Sigmoid colon (tissue), 7 donors: Measurements from ENCODE around the gene ADCY2. TPM values are rescaled to one million over a fixed set of nuclear protein-coding genes. Genes with fewer than 3 reads are reported as not detected.

Experiments used
- DNase-seq: peaks from one replicate; pipeline ENCODE4 v3.0.0-alpha.2; 2019
- H3K27ac ChIP-seq, 4 donors: fragments of 200-600 bp; sonication (generic); one replicate each; pipeline ENCODE4 v1.5.1; 2016 to 2019; ENCODE audit warnings: mild to moderate bottlenecking in 1 of 4
- H3K27me3 ChIP-seq, 3 donors: fragments of 200-600 bp; sonication (generic); one replicate each; pipeline ENCODE4 v1.5.1; 2019; ENCODE audit warnings: mild to moderate bottlenecking in 1 of 3
- H3K36me3 ChIP-seq, 4 donors: fragments of 200-600 bp; sonication (generic); one replicate each; pipeline ENCODE4 v1.5.1; 2016 to 2019
- H3K4me1 ChIP-seq, 4 donors: fragments of 200-600 bp; sonication (generic); one replicate each; pipeline ENCODE4 v1.5.1; 2017 to 2019
- H3K4me3 ChIP-seq, 4 donors: fragments of 200-600 bp; sonication (generic); one replicate each; pipeline ENCODE4 v1.5.1; 2017 to 2019; ENCODE audit warnings: mild to moderate bottlenecking in 2 of 4, moderate library complexity in 1 of 4
- H3K9me3 ChIP-seq, 4 donors: fragments of 200-600 bp in 3 of 4; sonication (generic) in 3 of 4; one replicate each; pipeline versions ENCODE4 v1.5.1 to v1.6.1; 2013 to 2019
- CTCF ChIP-seq, 4 experiments: fragments of 450-650 bp in 3 of 4; fragments of 200-600 bp in 1 of 4; IDR thresholded peaks; one replicate each; pipeline ENCODE4 v1.5.1; 2016 to 2019; ENCODE audit warnings: antibody characterized with exemption in 4 of 4, mild to moderate bottlenecking in 3 of 4, moderate library complexity in 2 of 4
- EP300 ChIP-seq, 4 donors: sonication (generic); formaldehyde crosslinking; IDR thresholded peaks; one replicate each; pipeline ENCODE4 v1.6.1; 2017; ENCODE audit warnings: antibody characterized with exemption in 4 of 4
- POLR2A ChIP-seq, 2 donors: fragments of 450-650 bp; IDR thresholded peaks; one replicate each; pipeline ENCODE4 v1.6.1; 2016; ENCODE audit warnings: antibody characterized with exemption in 2 of 2, mild to moderate bottlenecking in 2 of 2, moderate library complexity in 2 of 2
- POLR2AphosphoS5 ChIP-seq, 4 donors: sonication (generic); formaldehyde crosslinking; IDR thresholded peaks; one replicate each; pipeline ENCODE4 v1.6.1; 2017; ENCODE audit warnings: antibody characterized with exemption in 4 of 4
- WGBS, 2 donors: extraction: QIAGEN DNeasy Blood & Tissue Kit; methylation state at CpG; one replicate each; pipeline ENCODE4 v1.1.7; 2013; 5-methylcytosine and 5-hydroxymethylcytosine counted together
- intact Hi-C: fragments of 100-400 bp; cut with DNase I; formaldehyde crosslinking; loops from one replicate; pipeline ENCODE4 v1.15.1; 2023
- polyA plus RNA-seq, 3 donors: library from polyadenylated mRNA; stranded (reverse); fragments of 200-250 nt; gene quantifications; one replicate each; pipeline ENCODE4 v1.2.3, GENCODE V29; 2013
- total RNA-seq, 4 donors: library from RNA; depleted of rRNA; stranded (reverse); fragments of >200 nt; gene quantifications; one replicate each; pipeline ENCODE4 v1.1.0, GENCODE V29; 2016
- donor health status: healthy with polysubstance abuse.
- donor health status: Bipolar disorder and iron deficiency.
- donor health status: healthy.

Gene ADCY2
- total and polyA plus RNA-seq, 7 donors: 0.69 to 9.5 (median 4.4) TPM

DNA sequence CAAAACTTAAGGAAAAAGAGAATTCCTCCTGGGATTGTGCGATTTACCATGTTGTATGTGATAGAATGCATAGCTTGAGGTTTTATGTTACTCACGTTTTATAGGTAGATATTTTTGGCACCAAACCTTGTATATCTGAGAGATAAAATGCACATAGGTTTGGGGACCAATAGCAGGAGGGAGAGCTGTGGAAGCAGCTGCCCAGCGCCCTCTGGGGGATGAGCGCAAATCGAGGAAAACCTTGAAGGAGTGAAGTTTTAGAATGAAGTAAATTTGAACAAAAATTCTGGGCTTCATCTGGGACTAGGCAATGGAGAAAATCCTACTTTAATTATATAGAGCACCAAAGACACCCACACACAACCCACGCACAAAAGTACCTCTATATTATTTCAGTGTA lies 197.0 kb downstream of the ADCY2 start:
- 38 to 49% methylated on average over 6 of the region's 6 CpGs for WGBS, 2 donors
- H3K4me3 ChIP-seq: no peak overlapping the region
- peak in 3 of 4 experiments; percentile 11 to 21 (median 13) for TF ChIP-seq CTCF (IDR thresholded peaks at IDR 0.05)
- TF ChIP-seq EP300 (IDR thresholded peaks at IDR 0.05): no peak
- TF ChIP-seq POLR2AphosphoS5 (IDR thresholded peaks at IDR 0.05): no peak
- no peak for TF ChIP-seq POLR2A (IDR thresholded peaks at IDR 0.05)
- no peak overlapping the region for H3K27ac ChIP-seq
- intact Hi-C loops: loop anchor here (10.0 kb wide), 1 partner anchor 152 kb away; no protein-coding TSS in a partner anchor
- H3K36me3 ChIP-seq: no peaks in the 10 kb centered on the region
- no peaks in the 10 kb centered on the region for H3K9me3 ChIP-seq
- H3K27me3 ChIP-seq: no peaks in the 10 kb centered on the region
- no peak for DNase-seq
- H3K4me1 ChIP-seq: peaks cover 0 to 10% (median 2%) of the 10 kb centered on the region in 4 donors

DNA sequence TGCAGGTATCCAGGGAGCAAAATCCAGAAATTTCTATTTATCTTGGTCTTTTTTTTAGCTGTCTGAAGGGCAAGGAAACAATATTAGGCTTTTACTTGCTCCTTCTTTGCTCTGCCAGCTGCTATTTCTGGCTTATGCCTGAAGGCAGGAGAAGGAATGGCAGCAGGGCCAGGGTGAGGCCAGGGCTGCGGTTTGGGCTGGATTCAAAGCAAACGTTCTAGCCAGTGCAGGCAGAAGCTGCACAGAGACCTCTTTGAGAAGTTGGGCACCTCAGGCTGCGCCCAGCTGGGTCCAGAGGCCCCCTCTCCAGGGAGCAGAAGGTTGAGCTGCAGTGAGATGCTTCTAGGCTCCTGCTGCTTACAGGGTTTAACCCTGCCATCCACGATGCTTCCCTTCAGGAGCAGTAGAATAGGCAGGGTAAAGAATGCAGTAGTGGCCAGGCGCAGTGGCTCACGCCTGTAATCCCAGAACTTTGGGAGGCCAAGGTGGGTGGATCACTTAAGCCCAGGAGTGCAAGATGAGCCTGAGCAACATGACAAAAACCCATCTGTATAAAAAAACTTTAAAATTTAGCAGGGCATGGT lies 201.2 kb downstream of the ADCY2 start:
- Histone ChIP-seq H3K27ac (peak overlapping the region in 2 of 4 donors; percentile 26 to 43), H3K36me3 (no peaks in the 10 kb centered on the region), H3K4me3 (no peak overlapping the region), H3K27me3 (no peaks in the 10 kb centered on the region), H3K9me3 (no peaks in the 10 kb centered on the region), H3K4me1 (peaks cover 0 to 10% (median 2%) of the 10 kb centered on the region in 4 donors)
- DNase-seq: no peak
- TF ChIP-seq CTCF (IDR thresholded peaks at IDR 0.05) (no peak), POLR2AphosphoS5 (IDR thresholded peaks at IDR 0.05) (no peak), EP300 (IDR thresholded peaks at IDR 0.05) (no peak), POLR2A (IDR thresholded peaks at IDR 0.05) (no peak)
- intact Hi-C loops: loop anchor here (10.0 kb wide), 1 partner anchor 148 kb away; no protein-coding TSS in a partner anchor
- WGBS, 2 donors: 61 to 74% methylated on average over 6 of the region's 6 CpGs

GRCh38 chr5:7606840-7607465 lies 211.0 kb downstream of the ADCY2 start:
- H3K9me3 ChIP-seq: no peaks in the 10 kb centered on the region
- intact Hi-C loops: no loop called here
- no peak for TF ChIP-seq EP300 (IDR thresholded peaks at IDR 0.05)
- TF ChIP-seq CTCF (IDR thresholded peaks at IDR 0.05): no peak
- TF ChIP-seq POLR2AphosphoS5 (IDR thresholded peaks at IDR 0.05): no peak
- TF ChIP-seq POLR2A (IDR thresholded peaks at IDR 0.05): no peak
- 59 to 65% methylated on average over 4 of the region's 4 CpGs for WGBS, 2 donors
- H3K27ac ChIP-seq: no peak overlapping the region
- DNase-seq: no peak
- no peaks in the 10 kb centered on the region for H3K4me1 ChIP-seq
- no peaks in the 10 kb centered on the region for H3K27me3 ChIP-seq
- H3K36me3 ChIP-seq: no peaks in the 10 kb centered on the region
- H3K4me3 ChIP-seq: no peak overlapping the region

- H3K4me1 ChIP-seq: no peaks in the 10 kb centered on the region
- H3K27me3 ChIP-seq: no peaks in the 10 kb centered on the region
- DNase-seq: no peak
- H3K4me3 ChIP-seq: no peak overlapping the region
- TF ChIP-seq POLR2A (IDR thresholded peaks at IDR 0.05) (no peak), EP300 (IDR thresholded peaks at IDR 0.05) (no peak), CTCF (IDR thresholded peaks at IDR 0.05) (no peak), POLR2AphosphoS5 (IDR thresholded peaks at IDR 0.05) (no peak)
- no peak overlapping the region for H3K27ac ChIP-seq
- H3K9me3 ChIP-seq: no peaks in the 10 kb centered on the region
- intact Hi-C loops: no loop called here
- no peaks in the 10 kb centered on the region for H3K36me3 ChIP-seq
These were observed 212.8 kb downstream of the ADCY2 start for GRCh38 chr5:7608772-7609171.
